Tibial nerve (tissue), 4 donors: Measurements from ENCODE around the gene COL9A3.

Experiments
- EP300 ChIP-seq, 2 donors: sonication (generic); formaldehyde crosslinking; IDR thresholded peaks; one replicate each; pipeline ENCODE4 v1.6.1; 2017; ENCODE audit warnings: antibody characterized with exemption in 2 of 2, mild to moderate bottlenecking in 1 of 2
- TF ChIP-seq, protein P1 (sequence below), 5 experiments: fragments of 200-600 bp in 3 of 5; fragments of 450-650 bp in 2 of 5; sonication (generic) in 3 of 5; IDR thresholded peaks; one replicate each; pipeline ENCODE4 v1.5.1; 2016 to 2019; ENCODE audit warnings: antibody characterized with exemption in 5 of 5, mild to moderate bottlenecking in 3 of 5, moderate library complexity in 2 of 5

GRCh38 chr20:62854121-62854520, 37.3 kb downstream of the COL9A3 start:
- TF ChIP-seq, protein P1, sequence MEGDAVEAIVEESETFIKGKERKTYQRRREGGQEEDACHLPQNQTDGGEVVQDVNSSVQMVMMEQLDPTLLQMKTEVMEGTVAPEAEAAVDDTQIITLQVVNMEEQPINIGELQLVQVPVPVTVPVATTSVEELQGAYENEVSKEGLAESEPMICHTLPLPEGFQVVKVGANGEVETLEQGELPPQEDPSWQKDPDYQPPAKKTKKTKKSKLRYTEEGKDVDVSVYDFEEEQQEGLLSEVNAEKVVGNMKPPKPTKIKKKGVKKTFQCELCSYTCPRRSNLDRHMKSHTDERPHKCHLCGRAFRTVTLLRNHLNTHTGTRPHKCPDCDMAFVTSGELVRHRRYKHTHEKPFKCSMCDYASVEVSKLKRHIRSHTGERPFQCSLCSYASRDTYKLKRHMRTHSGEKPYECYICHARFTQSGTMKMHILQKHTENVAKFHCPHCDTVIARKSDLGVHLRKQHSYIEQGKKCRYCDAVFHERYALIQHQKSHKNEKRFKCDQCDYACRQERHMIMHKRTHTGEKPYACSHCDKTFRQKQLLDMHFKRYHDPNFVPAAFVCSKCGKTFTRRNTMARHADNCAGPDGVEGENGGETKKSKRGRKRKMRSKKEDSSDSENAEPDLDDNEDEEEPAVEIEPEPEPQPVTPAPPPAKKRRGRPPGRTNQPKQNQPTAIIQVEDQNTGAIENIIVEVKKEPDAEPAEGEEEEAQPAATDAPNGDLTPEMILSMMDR (IDR thresholded peaks at IDR 0.05), result no peak
- TF ChIP-seq EP300 (IDR thresholded peaks at IDR 0.05), result no peak
